Measurements from ENCODE around the gene MAP4K4. TPM values are rescaled to one million over a fixed set of nuclear protein-coding genes. Genes with fewer than 3 reads are reported as not detected.

Gene MAP4K4
- total and polyA plus RNA-seq, 2 of the 13 experiments (the other 11 are each of a cell fraction or from before 2014, with no cell fraction given), result 105 to 264 TPM

DNA sequence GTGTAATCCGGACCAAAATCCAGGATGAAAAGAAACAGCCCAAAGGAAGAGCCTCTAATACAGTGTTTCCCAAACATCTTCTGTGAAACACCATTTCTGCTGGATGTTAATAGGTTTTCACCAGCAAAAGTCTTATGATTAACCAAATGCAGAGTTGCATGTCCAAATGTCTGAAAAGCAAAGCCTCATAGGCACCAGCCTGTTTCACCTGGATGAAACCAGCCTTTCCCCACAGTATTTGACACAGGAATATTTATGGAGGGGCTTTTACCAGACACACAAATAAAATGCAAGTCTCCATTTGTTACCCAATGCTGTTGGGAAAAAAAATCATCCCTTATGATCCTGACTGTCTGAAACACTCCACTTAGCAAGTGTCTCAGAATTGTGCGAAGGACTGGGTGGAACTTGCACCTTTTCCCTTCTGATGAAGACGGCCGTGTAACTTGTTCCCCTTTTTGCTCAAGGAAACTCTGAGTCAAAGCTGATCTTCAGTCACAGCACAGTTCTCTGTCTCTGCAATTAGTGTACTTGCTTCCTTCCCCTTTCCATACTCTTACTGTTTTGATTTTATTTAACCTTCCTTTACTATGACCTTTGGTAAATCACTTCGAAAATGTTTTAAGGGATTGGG is 223.9 kb downstream of the MAP4K4 start:
- Histone ChIP-seq H3K9me3 (ENCODE audit: low read length) (peaks cover 12% of the 10 kb centered on the region; the same call in 1 of the 2 replicates), H3K4me1 (ENCODE audit: insufficient read depth, low read length) (no peaks in the 10 kb centered on the region), H3K27me3 (ENCODE audit: control insufficient read depth in 1 of 2, insufficient read depth in 2 of 2, low read length in 2 of 2) (no peaks in the 10 kb centered on the region), H2AFZ (ENCODE audit: low read length) (no peak overlapping the region), H3K4me3 (replicated peaks in 1 of 3; ENCODE audit: insufficient read depth in 1 of 3, low read depth in 2 of 3, low read length in 3 of 3) (no peak overlapping the region), H4K20me1 (ENCODE audit: insufficient read depth, low read length) (no peaks in the 10 kb centered on the region; the same call in 1 of the 2 replicates), H3K9ac (ENCODE audit: insufficient read depth, low read depth, low read length) (no peak overlapping the region), H3K4me2 (ENCODE audit: low read depth, low read length) (no peak overlapping the region), H3K36me3 (replicated peaks in 1 of 2; ENCODE audit: control insufficient read depth in 1 of 2, insufficient read depth in 2 of 2, low read length in 2 of 2) (no peaks in the 10 kb centered on the region), H3K79me2 (ENCODE audit: insufficient read depth, low read length) (no peaks in the 10 kb centered on the region), H3K27ac (ENCODE audit: extremely low read length, insufficient read depth, low read length) (no peak overlapping the region)
- FAIRE-seq (no peak), ATAC-seq (no peak), DNase-seq (ENCODE audit: low spot score) (no peak)
- CTCF ChIA-PET (ENCODE audit: low intra/inter-chr PET ratio, low total read pairs), result no interaction called here
- TF ChIP-seq RCOR2 (CRISPR knock-in tag; IDR thresholded peaks at IDR 0.05), result no peak
- TF ChIP-seq MTF1 (CRISPR knock-in tag; IDR thresholded peaks at IDR 0.05), result no peak
- no peak for TF ChIP-seq NKX3-1 (CRISPR knock-in tag; IDR thresholded peaks at IDR 0.05)
- no peak for TF ChIP-seq ZNF598 (CRISPR knock-in tag; IDR thresholded peaks at IDR 0.05; ENCODE audit: borderline replicate concordance)
- TF ChIP-seq BORCS8-MEF2B (CRISPR knock-in tag; IDR thresholded peaks at IDR 0.05), result no peak
- no peak for TF ChIP-seq CCAR2 (optimal IDR thresholded peaks at IDR 0.05; ENCODE audit: low read depth, low read length)
- TF ChIP-seq RAD21 (CRISPR knock-in tag; IDR thresholded peaks at IDR 0.05), result no peak
- TF ChIP-seq NFE2L2 (IDR thresholded peaks at IDR 0.05; ENCODE audit: low read length), result no peak
- TF ChIP-seq, protein P1, sequence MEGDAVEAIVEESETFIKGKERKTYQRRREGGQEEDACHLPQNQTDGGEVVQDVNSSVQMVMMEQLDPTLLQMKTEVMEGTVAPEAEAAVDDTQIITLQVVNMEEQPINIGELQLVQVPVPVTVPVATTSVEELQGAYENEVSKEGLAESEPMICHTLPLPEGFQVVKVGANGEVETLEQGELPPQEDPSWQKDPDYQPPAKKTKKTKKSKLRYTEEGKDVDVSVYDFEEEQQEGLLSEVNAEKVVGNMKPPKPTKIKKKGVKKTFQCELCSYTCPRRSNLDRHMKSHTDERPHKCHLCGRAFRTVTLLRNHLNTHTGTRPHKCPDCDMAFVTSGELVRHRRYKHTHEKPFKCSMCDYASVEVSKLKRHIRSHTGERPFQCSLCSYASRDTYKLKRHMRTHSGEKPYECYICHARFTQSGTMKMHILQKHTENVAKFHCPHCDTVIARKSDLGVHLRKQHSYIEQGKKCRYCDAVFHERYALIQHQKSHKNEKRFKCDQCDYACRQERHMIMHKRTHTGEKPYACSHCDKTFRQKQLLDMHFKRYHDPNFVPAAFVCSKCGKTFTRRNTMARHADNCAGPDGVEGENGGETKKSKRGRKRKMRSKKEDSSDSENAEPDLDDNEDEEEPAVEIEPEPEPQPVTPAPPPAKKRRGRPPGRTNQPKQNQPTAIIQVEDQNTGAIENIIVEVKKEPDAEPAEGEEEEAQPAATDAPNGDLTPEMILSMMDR (CRISPR knock-in tag; IDR thresholded peaks at IDR 0.05), result no peak
- no peak for TF ChIP-seq ZNF614 (CRISPR knock-in tag; IDR thresholded peaks at IDR 0.05; ENCODE audit: borderline replicate concordance)
- no peak for TF ChIP-seq MTA3 (CRISPR knock-in tag; IDR thresholded peaks at IDR 0.05)
- TF ChIP-seq FOXP1 (IDR thresholded peaks at IDR 0.05), result no peak
- TF ChIP-seq FOXP1 (CRISPR knock-in tag; IDR thresholded peaks at IDR 0.05), result no peak
- TF ChIP-seq AKNA (CRISPR knock-in tag; IDR thresholded peaks at IDR 0.05; ENCODE audit: borderline replicate concordance), result no peak
- TF ChIP-seq JUN (CRISPR knock-in tag; IDR thresholded peaks at IDR 0.05), result no peak
- no peak for TF ChIP-seq ZBTB26 (CRISPR knock-in tag; IDR thresholded peaks at IDR 0.05; ENCODE audit: borderline replicate concordance)
- no peak for TF ChIP-seq ZSCAN25 (CRISPR knock-in tag; IDR thresholded peaks at IDR 0.05)
- in situ Hi-C loops (cut with HindIII; ENCODE audit: extremely low pct_ligation_motif_present, low pct_unique_long_range_greater_than_20kb) (no loop called here), intact Hi-C loops (cut with micrococcal nuclease; ENCODE audit: unreplicated experiment) (no loop called here)
- WGBS (ENCODE audit: low lambda C conversion rate), result 70% methylated on average over 5 of the region's 5 CpGs
- BruUV-seq (replicated peaks), result no TSS peak
- POLR2A ChIA-PET, result no interaction called here
